Endothelial cell of umbilical vein (primary cell): ENCODE data around the gene AGAP2. TPM values are rescaled to one million over a fixed set of nuclear protein-coding genes. Genes with fewer than 3 reads are reported as not detected.

Experiments used
- BruUV-seq: library from RNA; stranded (reverse); fragments of 400-500 nt; replicated peaks from 2 replicates; lab custom pipeline; 2021; lab: Mats Ljungman, UMichigan
- CTCF ChIA-PET: fragments of 300-600, 350-600 bp; sonication (Branson Sonifier 250); formaldehyde crosslinking; loops from one replicate; lab custom pipeline; 2021; ENCODE audit warnings: antibody characterized with exemption, inconsistent platforms; lab: Charles Lee
- POLR2A ChIA-PET: fragments of 300-600, 350-600 bp; sonication (Branson Sonifier 250); formaldehyde crosslinking; loops from one replicate; lab custom pipeline; 2021; ENCODE audit warnings: antibody characterized with exemption, inconsistent platforms; lab: Charles Lee
- DNase-seq: peaks from one replicate; pipeline ENCODE4 v3.0.0-alpha.2; 2011; ENCODE audit warnings: low read depth, low spot score
- FAIRE-seq: peaks from 2 replicates; lab custom pipeline; 2011; peaks lifted over from hg19 to GRCh38; lab: Jason Lieb, UNC
- H2AFZ ChIP-seq: 2 replicates; pipeline ENCODE4 v1.6.0; 2012; ENCODE audit warnings: low read depth, low read length, control low read depth, inconsistent platforms
- H3K27ac ChIP-seq: 2 replicates; pipeline ENCODE4 v1.5.1; 2011; ENCODE audit warnings: low read depth, mild to moderate bottlenecking, control low read depth, low read length, moderate library complexity; ENCODE audit not compliant: insufficient read depth
- H3K27me3 ChIP-seq, 2 experiments: 2 replicates each; pipeline versions ENCODE4 v1.6.0 to v1.6.1; 2011; ENCODE audit warnings: low read length in 2 of 2, mixed read lengths in 1 of 2; ENCODE audit not compliant: control insufficient read depth in 2 of 2, insufficient read depth in 2 of 2
- H3K36me3 ChIP-seq, 2 experiments: 2 replicates in 1 of 2; 3 replicates in 1 of 2; pipeline ENCODE4 v1.5.1; 2011; ENCODE audit warnings: low read length in 2 of 2, mild to moderate bottlenecking in 1 of 2, moderate library complexity in 1 of 2; ENCODE audit not compliant: control insufficient read depth in 2 of 2, insufficient read depth in 2 of 2; ENCODE audit errors: extremely low read depth in 1 of 2
- H3K4me1 ChIP-seq: 3 replicates; pipeline ENCODE4 v1.5.1; 2011; ENCODE audit warnings: mild to moderate bottlenecking, low read length; ENCODE audit not compliant: control insufficient read depth, insufficient read depth; ENCODE audit errors: extremely low read depth
- H3K4me2 ChIP-seq: 2 replicates; pipeline ENCODE4 v1.6.1; 2011; ENCODE audit warnings: low read length, control low read depth, mixed read lengths; ENCODE audit not compliant: insufficient read depth
- H3K4me3 ChIP-seq, 3 experiments: fragments of 200-600 bp in 1 of 3; sonication (generic), shearing (Covaris generic) in 1 of 3; replicated peaks in 1 of 3; 2 replicates each; pipeline ENCODE4 v1.5.1; 2011 to 2016; ENCODE audit warnings: control low read depth in 3 of 3, low read length in 3 of 3, mild to moderate bottlenecking in 2 of 3, inconsistent platforms in 1 of 3, low read depth in 1 of 3, moderate library complexity in 1 of 3; ENCODE audit not compliant: insufficient read depth in 1 of 3
- H3K79me2 ChIP-seq: 2 replicates; pipeline ENCODE4 v1.6.0; 2012; ENCODE audit warnings: low read length, inconsistent platforms; ENCODE audit not compliant: control insufficient read depth, insufficient read depth
- H3K9ac ChIP-seq: replicated peaks from 2 replicates; pipeline ENCODE3; 2011; ENCODE audit warnings: low read length, control low read depth; ENCODE audit not compliant: insufficient read depth; ENCODE audit errors: extremely low read depth
- H3K9me1 ChIP-seq: replicated peaks from 3 replicates; pipeline ENCODE4 v1.6.0; 2011; ENCODE audit warnings: mild to moderate bottlenecking, low read length; ENCODE audit not compliant: control insufficient read depth, insufficient read depth; ENCODE audit errors: extremely low read depth
- H3K9me3 ChIP-seq: replicated peaks from 2 replicates; pipeline ENCODE4 v1.5.1; 2012; ENCODE audit warnings: low read length, inconsistent platforms; ENCODE audit not compliant: control insufficient read depth, insufficient read depth
- H4K20me1 ChIP-seq: replicated peaks from 2 replicates; pipeline ENCODE3; 2011; ENCODE audit warnings: mild to moderate bottlenecking, low read length; ENCODE audit not compliant: control insufficient read depth, insufficient read depth; ENCODE audit errors: extremely low read depth
- CTCF ChIP-seq, 2 donors: IDR thresholded peaks; 1 replicate in 1 of 2; 2 replicates in 1 of 2; pipeline ENCODE4 v1.5.1; 2011; ENCODE audit warnings: low read length in 2 of 2, mild to moderate bottlenecking in 2 of 2, moderate library complexity in 2 of 2, control low read depth in 1 of 2, inconsistent platforms in 1 of 2, low read depth in 1 of 2; ENCODE audit not compliant: insufficient read depth in 1 of 2; ENCODE audit errors: extremely low read depth in 1 of 2
- EZH2 ChIP-seq: IDR thresholded peaks from 2 replicates; pipeline ENCODE4 v1.6.1; 2012; ENCODE audit warnings: borderline replicate concordance, low read depth, mild to moderate bottlenecking, moderate library complexity, low read length, inconsistent platforms; ENCODE audit not compliant: severe bottlenecking
- FOS ChIP-seq: IDR thresholded peaks from 2 replicates; pipeline ENCODE4 v1.6.1; 2011; ENCODE audit warnings: mild to moderate bottlenecking, low read length, moderate library complexity, borderline replicate concordance; ENCODE audit not compliant: insufficient read depth
- GATA2 ChIP-seq: IDR thresholded peaks from 2 replicates; pipeline ENCODE4 v1.7.0; 2011; ENCODE audit warnings: low read depth, mild to moderate bottlenecking, moderate library complexity, mixed read lengths, low read length; ENCODE audit not compliant: insufficient read length, insufficient read depth
- JUN ChIP-seq: IDR thresholded peaks from 2 replicates; pipeline ENCODE4 v1.6.1; 2011; ENCODE audit warnings: borderline replicate concordance, low read depth; ENCODE audit not compliant: insufficient read length, insufficient read depth
- MAX ChIP-seq: IDR thresholded peaks from 2 replicates; pipeline ENCODE4 v1.6.1; 2011; ENCODE audit not compliant: insufficient read depth, insufficient read length
- MYC ChIP-seq: IDR thresholded peaks from one replicate; pipeline ENCODE4 v1.6.1; 2011; ENCODE audit warnings: mild to moderate bottlenecking, low read depth, low read length
- POLR2A ChIP-seq: IDR thresholded peaks from 2 replicates; pipeline ENCODE4 v1.6.1; 2012; ENCODE audit warnings: low read depth, mild to moderate bottlenecking, control low read depth, low read length
- POLR2AphosphoS5 ChIP-seq: IDR thresholded peaks from 2 replicates; pipeline ENCODE4 v1.6.1; 2012; ENCODE audit warnings: low read depth, mild to moderate bottlenecking, control low read depth, low read length, moderate library complexity; ENCODE audit not compliant: insufficient read depth
- dilution Hi-C: fragments of 300-500 bp; cut with MboI; formaldehyde crosslinking; loops from one replicate; pipeline ENCODE4 v1.15.0; 2019; ENCODE audit warnings: low sequenced_read_pairs; ENCODE audit not compliant: extremely low pct_ligation_motif_present
- intact Hi-C: fragments of 100-400 bp; cut with micrococcal nuclease; formaldehyde crosslinking; loops from one replicate; pipeline ENCODE4 v1.10.0; 2022
- polyA plus RNA-seq, 4 experiments: library from polyadenylated mRNA; depleted of rRNA in 3 of 4; stranded (reverse) in 3 of 4; unstranded in 1 of 4; fragments of >200 nt; gene quantifications; 2 replicates each; pipeline versions ENCODE4 v1.2.1 to v1.2.3, GENCODE V29; 2011 to 2012; ENCODE audit warnings: missing spikeins in 1 of 4
- total RNA-seq: library from RNA; stranded (reverse); gene quantifications from 2 replicates; pipeline ENCODE4 v1.2.3, GENCODE V29; 2021

Gene AGAP2
- total and polyA plus RNA-seq, 2 donors (not counting 3 experiments of a cell fraction or from before 2014, with no cell fraction given) = 0.04 to 0.24 TPM

GRCh38 chr12:57718641-57719528 lies 19.7 kb downstream of the AGAP2 start:
- no peaks in the 10 kb centered on the region for H3K9me1 ChIP-seq
- ChIA-PET CTCF (interaction anchor here (1.2 kb wide), 1 partner anchor 25 kb away, joined by 4 read pairs; the partner anchor contains the start of gene OS9), POLR2A (no interaction called here)

More at GRCh38 chr12:57718641-57719528, 19.7 kb downstream of the AGAP2 start:
- FAIRE-seq (no peak), DNase-seq (no peak)
- BruUV-seq = no TSS peak
- Histone ChIP-seq H3K9me3 (no peaks in the 10 kb centered on the region), H3K4me2 (no peak overlapping the region), H3K79me2 (no peaks in the 10 kb centered on the region), H3K4me3 (no peak overlapping the region), H3K36me3 (peaks cover 0 to 38% of the 10 kb centered on the region in 2 experiments), H3K9ac (no peak overlapping the region), H2AFZ (no peak overlapping the region), H3K27me3 (no peaks in the 10 kb centered on the region), H3K27ac (no peak overlapping the region), H3K4me1 (no peaks in the 10 kb centered on the region), H4K20me1 (no peaks in the 10 kb centered on the region)
- dilution Hi-C loops (no loop called here), intact Hi-C loops (no loop called here)
- no peak for TF ChIP-seq CTCF (IDR thresholded peaks at IDR 0.05; ENCODE audit: extremely low read depth in 1 of 2, insufficient read depth in 1 of 2, low read depth in 1 of 2, low read length in 2 of 2)
- no peak for TF ChIP-seq MYC
- no peak for TF ChIP-seq FOS
- TF ChIP-seq POLR2A = no peak
- TF ChIP-seq GATA2 = no peak
- TF ChIP-seq MAX = no peak
- no peak for TF ChIP-seq JUN
- TF ChIP-seq POLR2AphosphoS5 = no peak
- TF ChIP-seq EZH2 = no peak
